DMS53 treated with DMSO at 0.1 percent for 48 hours (cell line): ENCODE results near the gene XPO5.

ENCODE experiments used
- DNase-seq: peaks from one replicate; lab custom pipeline; 2025; ENCODE audit not compliant: unreplicated experiment; lab: John Stamatoyannopoulos, UW

Gene XPO5

GRCh38 chr6:43517505-43518357 is 58.1 kb downstream of the XPO5 start:
- no peak for DNase-seq

GRCh38 chr6:43516697-43517504 is 58.9 kb downstream of the XPO5 start, which contains the start of the genes POLR1C and YIPF3:
TSS of gene POLR1C (plus strand) at chr6:43517089. CDS start at chr6:43517110, 21 bp downstream.
TSS of gene YIPF3 (minus strand) at chr6:43516926. CDS start at chr6:43516807, 119 bp downstream.
- peak; percentile 97 for DNase-seq

- DNase-seq = no peak
Observed at GRCh38 chr6:43516367-43516696, 59.5 kb downstream of the XPO5 start.

GRCh38 chr6:43515808-43516207 is 60.0 kb downstream of the XPO5 start:
- DNase-seq = no peak

GRCh38 chr6:43511824-43512415 is 63.9 kb downstream of the XPO5 start:
- no peak for DNase-seq

- peak; percentile 55 for DNase-seq
Observed at GRCh38 chr6:43510827-43511163, 65.0 kb downstream of the XPO5 start.

- peak; percentile 57 for DNase-seq
Observed at GRCh38 chr6:43509984-43510826, 65.6 kb downstream of the XPO5 start, which contains the start of gene LRRC73. TSS of gene LRRC73 (minus strand) at chr6:43510346. CDS start at chr6:43509785, 561 bp downstream.

GRCh38 chr6:43509142-43509983 is 66.5 kb downstream of the XPO5 start:
- no peak for DNase-seq

- DNase-seq = no peak
Observed at GRCh38 chr6:43508481-43509141, 67.2 kb downstream of the XPO5 start.

- DNase-seq = peak; percentile 65
Observed at GRCh38 chr6:43506667-43507471, 69.0 kb downstream of the XPO5 start.

- no peak for DNase-seq
Observed at GRCh38 chr6:43506171-43506570, 69.7 kb downstream of the XPO5 start.

- DNase-seq = no peak
Observed at GRCh38 chr6:43505718-43506117, 70.1 kb downstream of the XPO5 start.

DNA sequence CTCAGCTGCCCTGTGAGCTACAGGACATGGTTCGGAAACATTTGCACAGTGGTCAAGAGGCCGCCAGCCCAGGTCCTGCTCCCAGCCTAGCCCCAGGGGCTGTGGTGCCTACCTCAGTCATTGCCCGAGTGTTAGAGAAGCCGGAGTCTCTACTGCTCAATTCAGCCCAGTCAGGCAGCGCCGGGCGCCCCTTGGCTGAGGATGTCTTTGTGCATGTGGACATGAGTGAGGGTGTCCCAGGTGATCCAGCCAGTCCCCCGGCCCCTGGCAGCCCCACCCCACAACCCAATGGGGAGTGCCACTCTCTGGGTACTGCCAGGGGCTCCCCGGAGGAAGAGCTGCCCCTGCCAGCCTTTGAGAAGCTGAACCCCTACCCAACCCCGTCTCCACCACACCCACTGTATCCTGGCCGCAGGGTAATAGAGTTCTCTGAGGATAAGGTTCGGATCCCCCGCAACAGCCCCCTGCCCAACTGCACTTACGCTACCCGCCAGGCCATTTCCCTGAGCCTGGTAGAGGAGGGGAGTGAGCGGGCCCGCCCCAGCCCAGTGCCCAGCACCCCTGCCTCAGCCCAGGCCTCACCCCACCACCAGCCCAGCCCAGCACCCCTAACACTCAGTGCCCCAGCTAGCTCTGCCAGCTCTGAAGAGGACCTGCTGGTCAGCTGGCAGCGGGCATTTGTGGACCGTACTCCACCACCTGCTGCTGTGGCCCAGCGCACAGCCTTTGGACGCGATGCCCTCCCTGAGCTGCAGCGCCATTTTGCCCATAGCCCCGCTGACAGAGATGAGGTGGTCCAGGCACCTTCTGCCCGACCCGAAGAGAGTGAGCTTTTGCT is 70.9 kb downstream of the XPO5 start:
- DNase-seq = no peak

DNA sequence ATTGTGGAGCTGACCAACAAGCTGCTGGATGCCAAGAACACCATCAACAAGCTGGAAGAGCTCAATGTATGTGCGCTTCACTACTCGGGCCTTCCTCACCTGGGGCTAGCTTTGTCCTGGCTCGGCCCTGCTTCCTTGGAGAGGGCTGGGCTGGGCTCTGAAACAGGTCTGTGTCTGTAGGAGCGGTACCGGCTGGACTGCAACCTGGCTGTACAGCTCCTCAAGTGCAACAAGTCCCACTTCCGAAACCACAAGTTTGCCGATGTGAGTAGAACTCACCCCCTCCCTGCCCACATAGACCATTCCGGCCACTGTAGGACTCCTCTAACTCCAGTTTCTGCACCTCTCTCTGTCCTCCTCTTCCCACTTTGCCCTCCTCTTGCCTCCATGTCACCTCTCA is 72.4 kb downstream of the XPO5 start:
- DNase-seq = no peak

DNA sequence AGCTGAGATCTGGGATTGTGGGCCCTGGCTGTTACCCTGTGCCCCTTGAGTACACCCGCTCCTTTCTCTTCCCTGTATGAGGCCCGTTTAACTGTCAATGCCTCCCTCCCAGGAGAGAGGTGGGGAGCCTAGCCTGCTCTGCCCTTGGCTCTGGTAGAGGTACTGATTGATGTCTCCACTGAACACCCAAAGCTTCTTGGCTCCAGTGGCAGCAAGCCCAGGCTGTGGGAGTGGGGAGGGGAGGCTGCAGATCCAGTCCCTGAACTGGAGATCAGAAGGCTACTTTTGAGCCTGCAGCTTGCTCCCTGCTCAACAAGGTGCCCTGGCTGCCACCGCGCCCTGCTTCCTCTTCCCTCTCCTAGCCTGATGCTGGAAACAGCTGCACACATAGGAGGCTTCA is 73.2 kb downstream of the XPO5 start:
- no peak for DNase-seq

GRCh38 chr6:43500921-43501320 is 74.9 kb downstream of the XPO5 start:
- DNase-seq = no peak

DNA sequence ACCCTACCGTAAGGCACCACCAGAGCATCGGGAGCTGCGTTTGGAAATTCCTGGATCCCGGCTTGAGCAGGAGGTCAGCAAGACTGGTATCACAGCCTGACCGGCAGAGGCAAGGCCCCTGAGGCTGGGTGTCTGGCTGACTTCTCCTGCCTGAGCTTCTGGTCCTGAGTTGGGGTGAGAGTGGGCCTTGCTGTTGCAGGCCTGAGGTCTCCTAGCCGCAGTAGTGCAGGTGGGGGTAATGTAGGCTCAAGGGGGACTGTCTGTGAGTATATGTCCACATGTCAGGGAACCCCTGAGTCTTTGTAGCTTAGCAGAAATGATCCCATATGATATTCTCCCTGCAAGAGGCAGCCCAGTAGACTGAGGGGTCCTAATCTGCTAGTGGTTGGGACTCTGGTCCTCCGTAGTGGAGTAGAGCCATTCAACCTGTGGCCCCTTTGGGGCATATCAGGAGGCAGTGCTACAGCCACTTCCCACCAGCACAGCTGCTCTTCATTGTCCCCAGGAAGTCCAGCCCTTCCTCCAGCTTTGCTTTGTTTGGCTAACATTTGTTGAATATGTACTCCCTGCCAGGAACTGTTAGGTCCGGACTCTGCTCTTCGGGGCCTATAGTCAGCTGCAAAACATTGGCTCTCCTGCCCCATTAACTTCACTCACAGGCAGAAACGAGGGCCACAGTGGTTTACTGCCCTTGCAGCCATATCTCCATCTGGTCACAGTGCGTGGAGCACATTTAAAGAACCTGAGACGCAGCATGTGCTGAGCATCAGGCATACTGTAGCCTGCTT is 76.6 kb downstream of the XPO5 start:
- DNase-seq = no peak
